ENCODE measurements around the gene CAMTA1. TPM values are rescaled to one million over a fixed set of nuclear protein-coding genes. Genes with fewer than 3 reads are reported as not detected.

CAMTA1 gene
- total and polyA plus RNA-seq, 4 donors = 18.0 to 93.5 (median 35.8) TPM

DNA sequence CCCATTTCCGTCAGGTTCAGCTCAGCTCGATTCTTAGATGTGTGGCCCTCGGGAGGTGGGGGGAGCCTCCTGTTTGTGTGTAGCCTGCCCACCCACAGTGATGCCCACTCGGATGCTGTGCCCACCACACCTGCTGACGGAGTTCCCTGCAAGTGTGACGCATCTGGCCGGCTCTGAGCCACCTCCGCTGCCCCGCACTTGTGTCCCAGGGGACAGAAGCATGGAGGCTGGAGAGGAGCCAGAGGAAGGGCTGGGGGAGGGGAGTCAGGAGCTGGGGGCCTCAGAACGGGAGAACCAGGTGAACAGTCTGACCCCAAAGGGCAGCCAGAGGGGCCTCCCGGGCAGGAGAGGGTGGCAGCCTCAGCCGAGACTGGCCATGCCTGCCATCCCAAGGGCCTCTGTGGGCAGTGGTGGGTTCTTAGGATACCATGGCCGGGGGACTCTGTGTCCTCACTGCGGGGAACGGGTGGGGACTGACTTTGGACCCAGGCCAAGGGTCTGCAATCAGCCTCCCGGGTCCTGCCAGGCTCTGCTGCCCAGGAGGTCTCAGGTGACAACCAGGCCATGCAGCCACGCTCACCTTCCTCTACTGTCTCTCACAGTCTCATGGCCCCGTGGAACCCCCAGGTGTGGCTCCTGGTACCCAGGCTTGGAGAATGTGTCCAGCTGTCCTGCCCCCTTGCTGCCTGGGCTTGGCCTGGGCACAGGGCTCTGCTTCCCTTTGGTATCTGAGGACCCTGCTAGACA, 718.6 kb downstream of the CAMTA1 start:
- 84% methylated on average over 18 of the region's 18 CpGs for WGBS
- no peak for DNase-seq (ENCODE audit: low spot score)
- Histone ChIP-seq H3K36me3 (ENCODE audit: control insufficient read depth in 4 of 4, insufficient read depth in 3 of 4, low read depth in 1 of 4, low read length in 3 of 4) (no peaks in the 10 kb centered on the region), H3K27ac (ENCODE audit: low read depth in 1 of 2, low read length in 2 of 2) (no peak overlapping the region), H3K9me3 (ENCODE audit: control insufficient read depth in 4 of 4, low read length in 3 of 4) (no peaks in the 10 kb centered on the region), H3K4me1 (ENCODE audit: control insufficient read depth in 4 of 4, insufficient read depth in 4 of 4, low read length in 3 of 4) (no peaks in the 10 kb centered on the region), H3K9ac (ENCODE audit: low read depth in 1 of 2, low read length in 2 of 2) (no peak overlapping the region), H3K27me3 (ENCODE audit: control insufficient read depth in 4 of 4, insufficient read depth in 4 of 4, low read length in 3 of 4) (no peaks in the 10 kb centered on the region), H3K4me3 (ENCODE audit: low read depth in 1 of 3, low read length in 3 of 3) (no peak overlapping the region)
- TF ChIP-seq HNF4G (IDR thresholded peaks at IDR 0.05) (no peak), FOXA1 (IDR thresholded peaks at IDR 0.05) (no peak), ZBTB33 (IDR thresholded peaks at IDR 0.05) (no peak), YY1 (IDR thresholded peaks at IDR 0.05) (no peak), SP1 (IDR thresholded peaks at IDR 0.05) (no peak), RAD21 (IDR thresholded peaks at IDR 0.05) (no peak), JUND (IDR thresholded peaks at IDR 0.05) (no peak), TAF1 (conservative IDR thresholded peaks at IDR 0.05) (no peak), FOXA2 (IDR thresholded peaks at IDR 0.05) (no peak), RXRA (IDR thresholded peaks at IDR 0.05) (no peak), GABPA (IDR thresholded peaks at IDR 0.05 in 1 of 2, conservative IDR thresholded peaks at IDR 0.05 in 1 of 2) (no peak), EGR1 (IDR thresholded peaks at IDR 0.05; ENCODE audit: low read depth in 2 of 2) (no peak), NR2F2 (IDR thresholded peaks at IDR 0.05) (no peak), HNF4A (conservative IDR thresholded peaks at IDR 0.05) (no peak)
- TF ChIP-seq, protein P1, sequence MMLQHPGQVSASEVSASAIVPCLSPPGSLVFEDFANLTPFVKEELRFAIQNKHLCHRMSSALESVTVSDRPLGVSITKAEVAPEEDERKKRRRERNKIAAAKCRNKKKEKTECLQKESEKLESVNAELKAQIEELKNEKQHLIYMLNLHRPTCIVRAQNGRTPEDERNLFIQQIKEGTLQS (IDR thresholded peaks at IDR 0.05) = no peak
- TF ChIP-seq, protein P2, sequence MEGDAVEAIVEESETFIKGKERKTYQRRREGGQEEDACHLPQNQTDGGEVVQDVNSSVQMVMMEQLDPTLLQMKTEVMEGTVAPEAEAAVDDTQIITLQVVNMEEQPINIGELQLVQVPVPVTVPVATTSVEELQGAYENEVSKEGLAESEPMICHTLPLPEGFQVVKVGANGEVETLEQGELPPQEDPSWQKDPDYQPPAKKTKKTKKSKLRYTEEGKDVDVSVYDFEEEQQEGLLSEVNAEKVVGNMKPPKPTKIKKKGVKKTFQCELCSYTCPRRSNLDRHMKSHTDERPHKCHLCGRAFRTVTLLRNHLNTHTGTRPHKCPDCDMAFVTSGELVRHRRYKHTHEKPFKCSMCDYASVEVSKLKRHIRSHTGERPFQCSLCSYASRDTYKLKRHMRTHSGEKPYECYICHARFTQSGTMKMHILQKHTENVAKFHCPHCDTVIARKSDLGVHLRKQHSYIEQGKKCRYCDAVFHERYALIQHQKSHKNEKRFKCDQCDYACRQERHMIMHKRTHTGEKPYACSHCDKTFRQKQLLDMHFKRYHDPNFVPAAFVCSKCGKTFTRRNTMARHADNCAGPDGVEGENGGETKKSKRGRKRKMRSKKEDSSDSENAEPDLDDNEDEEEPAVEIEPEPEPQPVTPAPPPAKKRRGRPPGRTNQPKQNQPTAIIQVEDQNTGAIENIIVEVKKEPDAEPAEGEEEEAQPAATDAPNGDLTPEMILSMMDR (IDR thresholded peaks at IDR 0.05; ENCODE audit: low read depth, low read length, missing input control) = no peak
- TF ChIP-seq, protein P3, sequence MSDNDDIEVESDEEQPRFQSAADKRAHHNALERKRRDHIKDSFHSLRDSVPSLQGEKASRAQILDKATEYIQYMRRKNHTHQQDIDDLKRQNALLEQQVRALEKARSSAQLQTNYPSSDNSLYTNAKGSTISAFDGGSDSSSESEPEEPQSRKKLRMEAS (IDR thresholded peaks at IDR 0.05) = no peak
- TF ChIP-seq, protein P4, sequence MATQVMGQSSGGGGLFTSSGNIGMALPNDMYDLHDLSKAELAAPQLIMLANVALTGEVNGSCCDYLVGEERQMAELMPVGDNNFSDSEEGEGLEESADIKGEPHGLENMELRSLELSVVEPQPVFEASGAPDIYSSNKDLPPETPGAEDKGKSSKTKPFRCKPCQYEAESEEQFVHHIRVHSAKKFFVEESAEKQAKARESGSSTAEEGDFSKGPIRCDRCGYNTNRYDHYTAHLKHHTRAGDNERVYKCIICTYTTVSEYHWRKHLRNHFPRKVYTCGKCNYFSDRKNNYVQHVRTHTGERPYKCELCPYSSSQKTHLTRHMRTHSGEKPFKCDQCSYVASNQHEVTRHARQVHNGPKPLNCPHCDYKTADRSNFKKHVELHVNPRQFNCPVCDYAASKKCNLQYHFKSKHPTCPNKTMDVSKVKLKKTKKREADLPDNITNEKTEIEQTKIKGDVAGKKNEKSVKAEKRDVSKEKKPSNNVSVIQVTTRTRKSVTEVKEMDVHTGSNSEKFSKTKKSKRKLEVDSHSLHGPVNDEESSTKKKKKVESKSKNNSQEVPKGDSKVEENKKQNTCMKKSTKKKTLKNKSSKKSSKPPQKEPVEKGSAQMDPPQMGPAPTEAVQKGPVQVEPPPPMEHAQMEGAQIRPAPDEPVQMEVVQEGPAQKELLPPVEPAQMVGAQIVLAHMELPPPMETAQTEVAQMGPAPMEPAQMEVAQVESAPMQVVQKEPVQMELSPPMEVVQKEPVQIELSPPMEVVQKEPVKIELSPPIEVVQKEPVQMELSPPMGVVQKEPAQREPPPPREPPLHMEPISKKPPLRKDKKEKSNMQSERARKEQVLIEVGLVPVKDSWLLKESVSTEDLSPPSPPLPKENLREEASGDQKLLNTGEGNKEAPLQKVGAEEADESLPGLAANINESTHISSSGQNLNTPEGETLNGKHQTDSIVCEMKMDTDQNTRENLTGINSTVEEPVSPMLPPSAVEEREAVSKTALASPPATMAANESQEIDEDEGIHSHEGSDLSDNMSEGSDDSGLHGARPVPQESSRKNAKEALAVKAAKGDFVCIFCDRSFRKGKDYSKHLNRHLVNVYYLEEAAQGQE (IDR thresholded peaks at IDR 0.05) = no peak

Data from liver (tissue), 9 donors.